Immature natural killer cell (primary cell): ENCODE results near the gene ADRA1B. TPM values are rescaled to one million over a fixed set of nuclear protein-coding genes. Genes with fewer than 3 reads are reported as not detected.
A peak's percentile ranks its signal among the peaks of the same experiment; 100 is the strongest.

ENCODE experiments used
- DNase-seq, 3 donors: peaks; one replicate each; pipeline ENCODE4 v3.0.0; 2022; ENCODE audit warnings: mixed read lengths in 1 of 3
- H3K27ac Mint-ChIP-seq, 6 donors: one replicate each; pipeline ENCODE4 v1.8.0; 2020; ENCODE audit warnings: mixed read lengths in 6 of 6, mild to moderate bottlenecking in 5 of 6, inconsistent platforms in 4 of 6, moderate library complexity in 3 of 6
- H3K27me3 Mint-ChIP-seq, 3 donors: one replicate each; pipeline ENCODE4 v1.8.0; 2020 to 2021; ENCODE audit warnings: low read depth in 3 of 3, mild to moderate bottlenecking in 3 of 3, mixed read lengths in 3 of 3, moderate library complexity in 3 of 3, inconsistent platforms in 1 of 3
- H3K36me3 Mint-ChIP-seq, 3 donors: one replicate each; pipeline ENCODE4 v1.8.0; 2020; ENCODE audit warnings: mixed read lengths in 3 of 3, inconsistent platforms in 2 of 3, mild to moderate bottlenecking in 2 of 3
- H3K4me1 Mint-ChIP-seq, 2 donors: one replicate each; pipeline ENCODE4 v1.8.0; 2020; ENCODE audit warnings: inconsistent platforms in 2 of 2, mild to moderate bottlenecking in 2 of 2, mixed read lengths in 2 of 2, moderate library complexity in 1 of 2
- H3K4me3 Mint-ChIP-seq, 5 donors: one replicate each; pipeline ENCODE4 v1.8.0; 2020; ENCODE audit warnings: mild to moderate bottlenecking in 5 of 5, mixed read lengths in 5 of 5, inconsistent platforms in 3 of 5, moderate library complexity in 3 of 5
- H3K9me3 Mint-ChIP-seq, 6 donors: one replicate each; pipeline ENCODE4 v1.8.0; 2020; ENCODE audit warnings: mild to moderate bottlenecking in 6 of 6, mixed read lengths in 6 of 6, inconsistent platforms in 4 of 6, moderate library complexity in 3 of 6
- polyA plus RNA-seq, 3 donors: library from polyadenylated mRNA; unstranded; fragments of 300-500 nt; fragmentation: Illumina TruSeq; gene quantifications; one replicate each; pipeline ENCODE4 v1.2.3, GENCODE V29; 2021

ADRA1B gene
- polyA plus RNA-seq, 3 donors from 2014 or later = not detected

GRCh38 chr5:159923008-159923407, 6.7 kb downstream of the ADRA1B start:
- Mint-ChIP-seq H3K27me3 (peaks cover 11 to 18% (median 14%) of the 10 kb centered on the region in 3 donors), H3K36me3 (no peaks in the 10 kb centered on the region), H3K4me3 (no peak overlapping the region), H3K9me3 (no peaks in the 10 kb centered on the region), H3K4me1 (no peaks in the 10 kb centered on the region), H3K27ac (no peak overlapping the region)
- DNase-seq = no peak

- no peak overlapping the region for H3K4me3 Mint-ChIP-seq
- H3K9me3 Mint-ChIP-seq = peaks cover 0 to 3% (median 0%) of the 10 kb centered on the region in 6 donors
Observed at GRCh38 chr5:159928122-159928909, 12.0 kb downstream of the ADRA1B start.

GRCh38 chr5:159929176-159929575, 12.9 kb downstream of the ADRA1B start:
- Mint-ChIP-seq H3K9me3 (peaks cover 0 to 3% (median 0%) of the 10 kb centered on the region in 6 donors), H3K4me1 (peaks cover 12 to 13% of the 10 kb centered on the region in 2 donors), H3K4me3 (no peak overlapping the region), H3K27ac (no peak overlapping the region), H3K27me3 (peaks cover 12 to 38% (median 25%) of the 10 kb centered on the region in 3 donors), H3K36me3 (no peaks in the 10 kb centered on the region)
- no peak for DNase-seq

More at GRCh38 chr5:159928122-159928909, 12.0 kb downstream of the ADRA1B start:
- H3K36me3 Mint-ChIP-seq = no peaks in the 10 kb centered on the region
- H3K4me1 Mint-ChIP-seq = peaks cover 4 to 5% of the 10 kb centered on the region in 2 donors
- DNase-seq = no peak
- H3K27me3 Mint-ChIP-seq = peaks cover 10 to 30% (median 16%) of the 10 kb centered on the region in 3 donors
- H3K27ac Mint-ChIP-seq = no peak overlapping the region

- peaks cover 0 to 3% (median 0%) of the 10 kb centered on the region in 6 donors for H3K9me3 Mint-ChIP-seq
- no peaks in the 10 kb centered on the region for H3K36me3 Mint-ChIP-seq
- H3K27ac Mint-ChIP-seq = peak overlapping the region in 5 of 6 donors; percentile 59 to 90 (median 76)
- DNase-seq = peak; percentile 66 to 77 (median 68)
- peaks cover 15 to 71% (median 38%) of the 10 kb centered on the region in 3 donors for H3K27me3 Mint-ChIP-seq
- H3K4me3 Mint-ChIP-seq = peak overlapping the region in 4 of 5 donors; percentile 5 to 65 (median 38)
- H3K4me1 Mint-ChIP-seq = peaks cover 13 to 16% of the 10 kb centered on the region in 2 donors
Observed at GRCh38 chr5:159933531-159934485, 17.5 kb downstream of the ADRA1B start.

- DNase-seq = no peak
- Mint-ChIP-seq H3K27ac (no peak overlapping the region), H3K27me3 (peaks cover 23 to 71% (median 37%) of the 10 kb centered on the region in 3 donors)
Observed at GRCh38 chr5:159935946-159936345, 19.7 kb downstream of the ADRA1B start.

GRCh38 chr5:159936686-159937329, 20.5 kb downstream of the ADRA1B start:
- H3K27me3 Mint-ChIP-seq = peaks cover 27 to 71% (median 37%) of the 10 kb centered on the region in 3 donors
- H3K27ac Mint-ChIP-seq = no peak overlapping the region

More at GRCh38 chr5:159935946-159936345, 19.7 kb downstream of the ADRA1B start:
- Mint-ChIP-seq H3K4me3 (no peak overlapping the region), H3K4me1 (peaks cover 13 to 16% of the 10 kb centered on the region in 2 donors), H3K9me3 (peaks cover 0 to 3% (median 0%) of the 10 kb centered on the region in 6 donors), H3K36me3 (no peaks in the 10 kb centered on the region)

GRCh38 chr5:159937580-159937979, 21.3 kb downstream of the ADRA1B start:
- no peak for DNase-seq
- H3K9me3 Mint-ChIP-seq = no peaks in the 10 kb centered on the region
- peaks cover 24 to 70% (median 36%) of the 10 kb centered on the region in 3 donors for H3K27me3 Mint-ChIP-seq
- H3K36me3 Mint-ChIP-seq = no peaks in the 10 kb centered on the region
- H3K27ac Mint-ChIP-seq = no peak overlapping the region
- H3K4me3 Mint-ChIP-seq = no peak overlapping the region
- peaks cover 13 to 16% of the 10 kb centered on the region in 2 donors for H3K4me1 Mint-ChIP-seq

More at GRCh38 chr5:159936686-159937329, 20.5 kb downstream of the ADRA1B start:
- peaks cover 13 to 16% of the 10 kb centered on the region in 2 donors for H3K4me1 Mint-ChIP-seq
- no peak for DNase-seq
- no peak overlapping the region for H3K4me3 Mint-ChIP-seq
- H3K9me3 Mint-ChIP-seq = peaks cover 0 to 3% (median 0%) of the 10 kb centered on the region in 6 donors
- H3K36me3 Mint-ChIP-seq = no peaks in the 10 kb centered on the region

- Mint-ChIP-seq H3K4me1 (no peaks in the 10 kb centered on the region), H3K36me3 (no peaks in the 10 kb centered on the region), H3K27me3 (peaks cover 13 to 36% (median 14%) of the 10 kb centered on the region in 3 donors), H3K27ac (no peak overlapping the region), H3K9me3 (no peaks in the 10 kb centered on the region), H3K4me3 (no peak overlapping the region)
- DNase-seq = no peak
Observed at GRCh38 chr5:159943326-159943725, 27.0 kb downstream of the ADRA1B start.

GRCh38 chr5:159944056-159944600, 27.8 kb downstream of the ADRA1B start:
- H3K27ac Mint-ChIP-seq = no peak overlapping the region
- H3K36me3 Mint-ChIP-seq = no peaks in the 10 kb centered on the region
- H3K9me3 Mint-ChIP-seq = no peaks in the 10 kb centered on the region
- no peak overlapping the region for H3K4me3 Mint-ChIP-seq
- no peak for DNase-seq
- no peaks in the 10 kb centered on the region for H3K4me1 Mint-ChIP-seq
- H3K27me3 Mint-ChIP-seq = peaks cover 12 to 30% (median 14%) of the 10 kb centered on the region in 3 donors

- Mint-ChIP-seq H3K4me1 (no peaks in the 10 kb centered on the region), H3K9me3 (no peaks in the 10 kb centered on the region), H3K36me3 (no peaks in the 10 kb centered on the region), H3K27ac (no peak overlapping the region), H3K4me3 (no peak overlapping the region), H3K27me3 (peaks cover 8 to 20% (median 12%) of the 10 kb centered on the region in 3 donors)
- no peak for DNase-seq
Observed at GRCh38 chr5:159945359-159945758, 29.1 kb downstream of the ADRA1B start.

- Mint-ChIP-seq H3K4me1 (no peaks in the 10 kb centered on the region), H3K27ac (no peak overlapping the region), H3K36me3 (no peaks in the 10 kb centered on the region), H3K9me3 (no peaks in the 10 kb centered on the region), H3K27me3 (peaks cover 6 to 13% (median 9%) of the 10 kb centered on the region in 3 donors), H3K4me3 (no peak overlapping the region)
- DNase-seq = no peak
Observed at GRCh38 chr5:159947708-159948358, 31.6 kb downstream of the ADRA1B start.

- Mint-ChIP-seq H3K4me3 (no peak overlapping the region), H3K4me1 (no peaks in the 10 kb centered on the region), H3K9me3 (no peaks in the 10 kb centered on the region), H3K27me3 (peaks cover 4 to 11% (median 6%) of the 10 kb centered on the region in 3 donors), H3K36me3 (no peaks in the 10 kb centered on the region), H3K27ac (no peak overlapping the region)
- DNase-seq = no peak
Observed at GRCh38 chr5:159951387-159951786, 35.1 kb downstream of the ADRA1B start.
